Upper lobe of left lung (tissue), 6 donors: ENCODE measurements around the gene NKIRAS1. TPM values are rescaled to one million over a fixed set of nuclear protein-coding genes. Genes with fewer than 3 reads are reported as not detected.
"Not testable (repeated sequence)": the region's sequence is repeated elsewhere in the genome, so short reads cannot be mapped to it uniquely, and the experiment has no call there.

Experiments
- ATAC-seq, 2 donors: fragments of 200-7000 bp; cut with Tn5 transposase; one replicate each; pipeline ENCODE4 v1.9.1; 2022; ENCODE audit warnings: mild to moderate bottlenecking in 2 of 2, moderate library complexity in 2 of 2; ENCODE audit not compliant: low FRiP score in 2 of 2
- DNase-seq, 2 donors: peaks; one replicate each; pipeline ENCODE4 v3.0.0-alpha.2; 2019 to 2020
- H3K27ac ChIP-seq, 4 donors: fragments of 200-600 bp; sonication (generic); one replicate each; pipeline ENCODE4 v1.5.1; 2016 to 2019
- H3K27me3 ChIP-seq, 4 donors: fragments of 200-600 bp; sonication (generic); one replicate each; pipeline ENCODE4 v1.5.1; 2017 to 2019
- H3K36me3 ChIP-seq, 4 donors: fragments of 200-600 bp; sonication (generic); one replicate each; pipeline ENCODE4 v1.5.1; 2016 to 2019
- H3K4me1 ChIP-seq, 4 donors: fragments of 200-600 bp; sonication (generic); one replicate each; pipeline ENCODE4 v1.5.1; 2018 to 2019
- H3K4me3 ChIP-seq, 4 donors: fragments of 200-600 bp; sonication (generic); one replicate each; pipeline ENCODE4 v1.5.1; 2017 to 2019; ENCODE audit warnings: mild to moderate bottlenecking in 2 of 4, moderate library complexity in 1 of 4
- H3K9me3 ChIP-seq, 4 donors: fragments of 200-600 bp; sonication (generic); one replicate each; pipeline ENCODE4 v1.5.1; 2018 to 2019
- CTCF ChIP-seq, 6 experiments: fragments of 450-650 bp in 4 of 6; fragments of 200-600 bp in 2 of 6; sonication (generic) in 2 of 6; IDR thresholded peaks; one replicate each; pipeline ENCODE4 v1.5.1; 2016 to 2019; ENCODE audit warnings: antibody characterized with exemption in 6 of 6
- EP300 ChIP-seq, 4 donors: sonication (generic); formaldehyde crosslinking; IDR thresholded peaks; one replicate each; pipeline ENCODE4 v1.5.1; 2017; ENCODE audit warnings: antibody characterized with exemption in 4 of 4, control low read depth in 2 of 4
- POLR2A ChIP-seq, 4 donors: fragments of 450-650 bp; IDR thresholded peaks; one replicate each; pipeline ENCODE4 v1.5.1; 2016 to 2017; ENCODE audit warnings: antibody characterized with exemption in 4 of 4, mild to moderate bottlenecking in 2 of 4
- POLR2AphosphoS5 ChIP-seq, 2 donors: sonication (generic); formaldehyde crosslinking; IDR thresholded peaks; one replicate each; pipeline ENCODE4 v1.5.1; 2017; ENCODE audit warnings: antibody characterized with exemption in 2 of 2
- WGBS, 2 donors: methylation state at CpG; one replicate each; pipeline ENCODE4 v1.1.5; 2017 to 2018; 5-methylcytosine and 5-hydroxymethylcytosine counted together
- total RNA-seq, 6 donors: library from RNA; depleted of rRNA in 4 of 6; stranded (reverse); fragments of >200 nt in 4 of 6; gene quantifications; one replicate each; pipeline versions ENCODE4 v1.1.0 to v1.2.1, GENCODE V29; 2016 to 2021
- donor health status: DM: no; HTN: no; CAD: no; lungs with moderate emphysema.
- donor health status: DM: no; HTN: yes; CAD: no; lungs with severe emphysema.

Gene NKIRAS1
- total RNA-seq, 6 donors from 2014 or later: 3.1 to 18.0 (median 9.1) TPM

GRCh38 chr3:23886311-23886710 lies 30.5 kb downstream of the NKIRAS1 start:
- Histone ChIP-seq H3K4me3 (no peak overlapping the region), H3K27me3 (no peaks in the 10 kb centered on the region), H3K9me3 (no peaks in the 10 kb centered on the region), H3K4me1 (peaks cover 0 to 7% (median 4%) of the 10 kb centered on the region in 4 donors), H3K27ac (no peak overlapping the region), H3K36me3 (peaks cover 0 to 23% (median 6%) of the 10 kb centered on the region in 4 donors)
- WGBS, 2 donors: 94% methylated on average over 3 of the region's 3 CpGs
- no peak for DNase-seq
- no peak for ATAC-seq
- no peak for TF ChIP-seq CTCF (IDR thresholded peaks at IDR 0.05)

GRCh38 chr3:23885210-23885609 lies 31.6 kb downstream of the NKIRAS1 start:
- Histone ChIP-seq H3K27ac (no peak overlapping the region), H3K4me1 (peaks cover 0 to 16% (median 10%) of the 10 kb centered on the region in 4 donors), H3K27me3 (no peaks in the 10 kb centered on the region), H3K36me3 (peaks cover 0 to 12% (median 5%) of the 10 kb centered on the region in 4 donors), H3K4me3 (no peak overlapping the region), H3K9me3 (no peaks in the 10 kb centered on the region)
- ATAC-seq: peak in 1 of 2 donors; percentile 50
- no peak for DNase-seq
- TF ChIP-seq CTCF (IDR thresholded peaks at IDR 0.05) (no peak), POLR2AphosphoS5 (IDR thresholded peaks at IDR 0.05) (no peak), EP300 (IDR thresholded peaks at IDR 0.05) (no peak), POLR2A (IDR thresholded peaks at IDR 0.05) (no peak)
- 62 to 71% methylated on average over 6 of the region's 6 CpGs for WGBS, 2 donors

GRCh38 chr3:23884481-23884880 lies 32.3 kb downstream of the NKIRAS1 start:
- WGBS, 2 donors: 90 to 92% methylated on average over 2 of the region's 2 CpGs
- H3K4me3 ChIP-seq: no peak overlapping the region

GRCh38 chr3:23882487-23882918 lies 34.3 kb downstream of the NKIRAS1 start:
- no peak overlapping the region for H3K4me3 ChIP-seq
- DNase-seq (peak in 1 of 2 donors; percentile 77), ATAC-seq (peak in 1 of 2 donors; percentile 36)
- H3K27ac ChIP-seq: no peak overlapping the region
- TF ChIP-seq CTCF (IDR thresholded peaks at IDR 0.05) (no peak), EP300 (IDR thresholded peaks at IDR 0.05) (no peak), POLR2A (IDR thresholded peaks at IDR 0.05) (no peak), POLR2AphosphoS5 (IDR thresholded peaks at IDR 0.05) (no peak)
- H3K4me1 ChIP-seq: peaks cover 1 to 13% (median 10%) of the 10 kb centered on the region in 4 donors
- 96 to 100% methylated on average over 4 to 28 of the region's 28 CpGs for WGBS, 2 donors
- H3K36me3 ChIP-seq: peaks cover 0 to 11% (median 4%) of the 10 kb centered on the region in 4 donors
- no peaks in the 10 kb centered on the region for H3K27me3 ChIP-seq
- no peaks in the 10 kb centered on the region for H3K9me3 ChIP-seq

More at GRCh38 chr3:23884481-23884880, 32.3 kb downstream of the NKIRAS1 start:
- Histone ChIP-seq H3K27me3 (no peaks in the 10 kb centered on the region), H3K9me3 (no peaks in the 10 kb centered on the region), H3K4me1 (peaks cover 0 to 16% (median 12%) of the 10 kb centered on the region in 4 donors), H3K36me3 (peaks cover 0 to 11% (median 4%) of the 10 kb centered on the region in 4 donors), H3K27ac (no peak overlapping the region)
- DNase-seq (no peak), ATAC-seq (no peak)
- peak in 1 of 6 experiments; percentile 19 for TF ChIP-seq CTCF (IDR thresholded peaks at IDR 0.05)
- TF ChIP-seq EP300 (IDR thresholded peaks at IDR 0.05): no peak

GRCh38 chr3:23881993-23882392 lies 34.8 kb downstream of the NKIRAS1 start:
- H3K4me1 ChIP-seq: peaks cover 6 to 18% (median 12%) of the 10 kb centered on the region in 4 donors
- not testable (repeated sequence) for H3K27me3 ChIP-seq, ATAC-seq, DNase-seq, H3K9me3 ChIP-seq, H3K27ac ChIP-seq, H3K4me3 ChIP-seq
- peaks cover 0 to 11% (median 4%) of the 10 kb centered on the region in 4 donors for H3K36me3 ChIP-seq
- WGBS, 2 donors: 70 to 86% methylated on average over 3 to 4 of the region's 4 CpGs
